IMR-90 (cell line): ENCODE measurements around the gene GLRB. TPM values are rescaled to one million over a fixed set of nuclear protein-coding genes. Genes with fewer than 3 reads are reported as not detected.
"Not testable (repeated sequence)": the region's sequence is repeated elsewhere in the genome, so short reads cannot be mapped to it uniquely, and the experiment has no call there.

Source experiments
- ATAC-seq: fragments of 200-7000 bp; cut with Tn5 transposase; 2 replicates; pipeline ENCODE4 v1.9.1; 2020; ENCODE audit warnings: low read depth, mild to moderate bottlenecking, moderate library complexity
- BruUV-seq: library from RNA; stranded (reverse); fragments of 400-500 nt; replicated peaks from 2 replicates; lab custom pipeline; 2021; lab: Mats Ljungman, UMichigan
- CTCF ChIA-PET: fragments of 300-600 bp; formaldehyde crosslinking; extraction: SDS; loops from one replicate; lab custom pipeline; 2021; ENCODE audit warnings: antibody characterized with exemption; lab: Yijun Ruan, JAX
- POLR2A ChIA-PET: fragments of 300-600 bp; sonication (Branson Sonifier 250); formaldehyde crosslinking; loops from one replicate; lab custom pipeline; 2022; ENCODE audit warnings: antibody characterized with exemption; ENCODE audit not compliant: unreplicated experiment; lab: Charles Lee
- DNase-seq: peaks from one replicate; pipeline ENCODE4 v3.0.0; 2013
- H2AFZ ChIP-seq: replicated peaks from 2 replicates; pipeline ENCODE3; 2013; ENCODE audit warnings: low read length, mild to moderate bottlenecking; ENCODE audit not compliant: poor library complexity
- H2AK5ac ChIP-seq: 2 replicates; pipeline ENCODE4 v1.6.1; 2013; ENCODE audit warnings: low read depth, low read length, inconsistent platforms
- H2AK9ac ChIP-seq: replicated peaks from 2 replicates; pipeline ENCODE3; 2013; ENCODE audit warnings: mild to moderate bottlenecking, low read depth, low read length, moderate library complexity; ENCODE audit not compliant: poor library complexity
- H2BK120ac ChIP-seq: 2 replicates; pipeline ENCODE4 v1.6.1; 2013; ENCODE audit warnings: low read depth, low read length, inconsistent platforms
- H2BK15ac ChIP-seq: 3 replicates; pipeline ENCODE4 v1.6.1; 2013; ENCODE audit warnings: low read depth, low read length, inconsistent platforms
- H2BK20ac ChIP-seq: 2 replicates; pipeline ENCODE4 v1.6.1; 2013; ENCODE audit warnings: low read depth, mild to moderate bottlenecking, inconsistent platforms, low read length, moderate library complexity
- H2BK5ac ChIP-seq: 2 replicates; pipeline ENCODE4 v1.6.1; 2013; ENCODE audit warnings: mild to moderate bottlenecking, low read depth, low read length, inconsistent platforms; ENCODE audit not compliant: poor library complexity, severe bottlenecking
- H3K14ac ChIP-seq: replicated peaks from 2 replicates; pipeline ENCODE4 v1.6.1; 2013; ENCODE audit warnings: low read depth, low read length, inconsistent platforms
- H3K18ac ChIP-seq: 2 replicates; pipeline ENCODE4 v1.6.1; 2013; ENCODE audit warnings: low read depth, low read length, control low read depth
- H3K23ac ChIP-seq: 2 replicates; pipeline ENCODE4 v1.6.1; 2013; ENCODE audit warnings: low read depth, low read length, inconsistent platforms
- H3K27ac ChIP-seq: 2 replicates; pipeline ENCODE4 v1.5.1; 2013; ENCODE audit warnings: mild to moderate bottlenecking, control low read depth, low read length; ENCODE audit not compliant: insufficient read depth
- H3K27me3 ChIP-seq: 2 replicates; pipeline ENCODE4 v1.6.1; 2013; ENCODE audit warnings: low read length; ENCODE audit not compliant: control insufficient read depth, insufficient read depth
- H3K36me3 ChIP-seq: 2 replicates; pipeline ENCODE4 v1.6.1; 2013; ENCODE audit warnings: low read length, mixed read lengths; ENCODE audit not compliant: control insufficient read depth, insufficient read depth
- H3K4ac ChIP-seq: 2 replicates; pipeline ENCODE4 v1.6.1; 2013; ENCODE audit warnings: low read depth, low read length, inconsistent platforms
- H3K4me1 ChIP-seq: 2 replicates; pipeline ENCODE4 v1.6.1; 2013; ENCODE audit warnings: low read length, mixed read lengths; ENCODE audit not compliant: control insufficient read depth, insufficient read depth
- H3K4me2 ChIP-seq: 2 replicates; pipeline ENCODE4 v1.6.1; 2013; ENCODE audit warnings: low read depth, mild to moderate bottlenecking, control low read depth, low read length, moderate library complexity
- H3K4me3 ChIP-seq: 2 replicates; pipeline ENCODE4 v1.5.1; 2013; ENCODE audit warnings: low read depth, mild to moderate bottlenecking, control low read depth, low read length, moderate library complexity; ENCODE audit not compliant: insufficient read depth
- H3K56ac ChIP-seq: 2 replicates; pipeline ENCODE4 v1.6.1; 2013; ENCODE audit warnings: low read length, inconsistent platforms; ENCODE audit not compliant: insufficient read depth; ENCODE audit errors: extremely low read depth
- H3K79me1 ChIP-seq, 2 experiments: 2 replicates each; pipeline ENCODE4 v1.6.1; 2013; ENCODE audit warnings: low read length in 2 of 2, inconsistent platforms in 1 of 2, low read depth in 1 of 2
- H3K9ac ChIP-seq: 2 replicates; pipeline ENCODE4 v1.6.1; 2013; ENCODE audit warnings: low read depth, low read length, control low read depth
- H3K9me1 ChIP-seq: 2 replicates; pipeline ENCODE4 v1.6.1; 2013; ENCODE audit warnings: low read length, inconsistent platforms; ENCODE audit not compliant: insufficient read depth
- H3K9me3 ChIP-seq: 2 replicates; pipeline ENCODE4 v1.6.1; 2013; ENCODE audit warnings: low read length; ENCODE audit not compliant: control insufficient read depth, insufficient read depth
- H4K20me1 ChIP-seq: 2 replicates; pipeline ENCODE4 v1.6.1; 2013; ENCODE audit warnings: low read length, inconsistent platforms; ENCODE audit not compliant: insufficient read depth
- H4K5ac ChIP-seq: 2 replicates; pipeline ENCODE4 v1.6.1; 2013; ENCODE audit warnings: mild to moderate bottlenecking, low read depth, low read length, control low read depth
- H4K8ac ChIP-seq, 2 experiments: 2 replicates each; pipeline ENCODE4 v1.6.1; 2013; ENCODE audit warnings: low read depth in 2 of 2, low read length in 2 of 2, control low read depth in 1 of 2, inconsistent platforms in 1 of 2
- H4K91ac ChIP-seq: 2 replicates; pipeline ENCODE4 v1.6.1; 2013; ENCODE audit warnings: low read depth, low read length, inconsistent platforms; ENCODE audit not compliant: insufficient read depth
- RAD21 ChIP-seq: IDR thresholded peaks from 2 replicates; pipeline ENCODE4 v1.6.1; 2012; ENCODE audit warnings: low read length, improper control_type of control experiment
- SMC3 ChIP-seq: fragments of 150-350 bp; IDR thresholded peaks from 2 replicates; pipeline ENCODE4 v1.6.1; 2016; ENCODE audit warnings: low read depth, mild to moderate bottlenecking, antibody characterized with exemption, low read length, moderate library complexity
- WGBS, 2 experiments: methylation state at CpG; one replicate each; pipeline versions ENCODE4 v1.1.5 to v1.1.7; 2013; ENCODE audit warnings: missing lambda C conversion rate in 2 of 2; ENCODE audit not compliant: insufficient read length in 1 of 2; ENCODE audit errors: extremely low coverage in 2 of 2; 5-methylcytosine and 5-hydroxymethylcytosine counted together
- dilution Hi-C: fragments of 300-500 bp; cut with HindIII; formaldehyde crosslinking; loops from one replicate; pipeline ENCODE4 v1.14.3; 2018; ENCODE audit warnings: low sequenced_read_pairs; ENCODE audit not compliant: unreplicated experiment
- in situ Hi-C: fragments of 300-500 bp; cut with MboI; formaldehyde crosslinking; loops from 3 replicates; pipeline ENCODE4 v1.14.3; 2019; ENCODE audit warnings: low sequenced_read_pairs, inconsistent platforms, mixed read lengths
- intact Hi-C: fragments of 100-400 bp; cut with micrococcal nuclease; formaldehyde crosslinking; loops from 2 replicates; pipeline ENCODE4 v1.10.0; 2022
- polyA plus RNA-seq, 3 experiments: library from polyadenylated mRNA; depleted of rRNA; stranded (reverse); fragments of >200 nt; gene quantifications; 2 replicates each; pipeline ENCODE4 v1.2.3, GENCODE V29; 2012; ENCODE audit warnings: low replicate concordance in 1 of 3
- total RNA-seq: library from RNA; depleted of rRNA; stranded (reverse); fragments of >200 nt; gene quantifications from 2 replicates; pipeline ENCODE4 v1.2.3, GENCODE V29; 2012
- TF ChIP-seq, protein P1 (sequence below): conservative IDR thresholded peaks from 2 replicates; pipeline ENCODE4 v1.5.1; 2012; ENCODE audit warnings: mild to moderate bottlenecking, low read depth, low read length, improper control_type of control experiment
- TF ChIP-seq, protein P2 (sequence below): fragments of 150-350 bp; IDR thresholded peaks from 2 replicates; pipeline ENCODE4 v1.6.1; 2016; ENCODE audit warnings: low read depth, mild to moderate bottlenecking, low read length, moderate library complexity, borderline replicate concordance

The GLRB gene
- total and polyA plus RNA-seq, 2 of the 4 experiments (the other 2 are of a cell fraction): 3.0 to 3.2 TPM

- peak; percentile 31 for DNase-seq
- Histone ChIP-seq H3K4ac (no peak overlapping the region), H3K27ac (no peak overlapping the region), H2BK120ac (no peak overlapping the region), H4K8ac (no peak overlapping the region), H3K9ac (no peak overlapping the region), H2AK5ac (no peak overlapping the region), H3K4me3 (no peak overlapping the region), H3K9me3 (no peaks in the 10 kb centered on the region), H3K4me2 (no peak overlapping the region), H4K5ac (no peak overlapping the region), H3K9me1 (no peaks in the 10 kb centered on the region), H2AK9ac (no peak overlapping the region), H2BK15ac (no peak overlapping the region), H3K79me1 (no peaks in the 10 kb centered on the region), H4K20me1 (no peaks in the 10 kb centered on the region), H3K56ac (no peak overlapping the region), H3K14ac (no peak overlapping the region), H2BK5ac (no peak overlapping the region), H4K91ac (no peak overlapping the region), H3K18ac (no peak overlapping the region), H3K27me3 (no peaks in the 10 kb centered on the region), H3K4me1 (no peaks in the 10 kb centered on the region), H3K36me3 (no peaks in the 10 kb centered on the region), H2AFZ (no peak overlapping the region), H3K23ac (no peak overlapping the region), H2BK20ac (no peak overlapping the region)
- no peak for ATAC-seq
- no CpG with 5 or more reads among the region's 3 CpGs for WGBS, 2 experiments
- in situ Hi-C loops (no loop called here), dilution Hi-C loops (no loop called here), intact Hi-C loops (loop anchor here (5.0 kb wide), 1 partner anchor 200 kb away; the partner anchor contains the start of gene PDGFC)
- ChIA-PET POLR2A (no interaction called here), CTCF (interaction anchor here (0.6 kb wide), 1 partner anchor 115 kb away, joined by 3 read pairs; no protein-coding TSS in a partner anchor)
- no TSS peak for BruUV-seq
- TF ChIP-seq, protein P1, sequence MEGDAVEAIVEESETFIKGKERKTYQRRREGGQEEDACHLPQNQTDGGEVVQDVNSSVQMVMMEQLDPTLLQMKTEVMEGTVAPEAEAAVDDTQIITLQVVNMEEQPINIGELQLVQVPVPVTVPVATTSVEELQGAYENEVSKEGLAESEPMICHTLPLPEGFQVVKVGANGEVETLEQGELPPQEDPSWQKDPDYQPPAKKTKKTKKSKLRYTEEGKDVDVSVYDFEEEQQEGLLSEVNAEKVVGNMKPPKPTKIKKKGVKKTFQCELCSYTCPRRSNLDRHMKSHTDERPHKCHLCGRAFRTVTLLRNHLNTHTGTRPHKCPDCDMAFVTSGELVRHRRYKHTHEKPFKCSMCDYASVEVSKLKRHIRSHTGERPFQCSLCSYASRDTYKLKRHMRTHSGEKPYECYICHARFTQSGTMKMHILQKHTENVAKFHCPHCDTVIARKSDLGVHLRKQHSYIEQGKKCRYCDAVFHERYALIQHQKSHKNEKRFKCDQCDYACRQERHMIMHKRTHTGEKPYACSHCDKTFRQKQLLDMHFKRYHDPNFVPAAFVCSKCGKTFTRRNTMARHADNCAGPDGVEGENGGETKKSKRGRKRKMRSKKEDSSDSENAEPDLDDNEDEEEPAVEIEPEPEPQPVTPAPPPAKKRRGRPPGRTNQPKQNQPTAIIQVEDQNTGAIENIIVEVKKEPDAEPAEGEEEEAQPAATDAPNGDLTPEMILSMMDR: peak; percentile 47
- TF ChIP-seq SMC3 (peak; percentile 31; the same call in 1 of the 2 replicates), RAD21 (peak; percentile 49)
- TF ChIP-seq, protein P2, sequence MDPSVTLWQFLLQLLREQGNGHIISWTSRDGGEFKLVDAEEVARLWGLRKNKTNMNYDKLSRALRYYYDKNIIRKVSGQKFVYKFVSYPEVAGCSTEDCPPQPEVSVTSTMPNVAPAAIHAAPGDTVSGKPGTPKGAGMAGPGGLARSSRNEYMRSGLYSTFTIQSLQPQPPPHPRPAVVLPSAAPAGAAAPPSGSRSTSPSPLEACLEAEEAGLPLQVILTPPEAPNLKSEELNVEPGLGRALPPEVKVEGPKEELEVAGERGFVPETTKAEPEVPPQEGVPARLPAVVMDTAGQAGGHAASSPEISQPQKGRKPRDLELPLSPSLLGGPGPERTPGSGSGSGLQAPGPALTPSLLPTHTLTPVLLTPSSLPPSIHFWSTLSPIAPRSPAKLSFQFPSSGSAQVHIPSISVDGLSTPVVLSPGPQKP: no peak
Measured at GRCh38 chr4:157172011-157172410, 96.1 kb downstream of the GLRB start.

DNA sequence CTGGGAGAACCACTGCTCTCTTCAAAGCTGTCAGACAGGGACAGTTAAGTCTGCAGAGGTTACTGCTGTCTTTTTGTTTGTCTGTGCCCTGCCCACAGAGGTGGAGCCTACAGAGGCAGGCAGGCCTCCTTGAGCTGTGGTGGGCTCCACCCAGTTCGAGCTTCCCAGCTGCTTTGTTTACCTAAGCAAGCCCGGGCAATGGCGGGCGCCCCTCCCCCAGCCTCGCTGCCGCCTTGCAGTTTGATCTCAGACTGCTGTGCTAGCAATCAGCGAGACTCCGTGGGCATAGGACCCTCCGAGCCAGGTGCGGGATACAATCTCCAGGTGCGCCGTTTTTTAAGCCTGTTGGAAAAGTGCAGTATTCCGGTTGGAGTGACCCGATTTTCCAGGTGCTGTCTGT is 104.3 kb downstream of the GLRB start:
- H3K9me1 ChIP-seq, dilution Hi-C loops, H3K27ac ChIP-seq, H3K23ac ChIP-seq, H3K9ac ChIP-seq, H3K14ac ChIP-seq, ATAC-seq, H2BK20ac ChIP-seq, H3K18ac ChIP-seq, H3K36me3 ChIP-seq, H3K9me3 ChIP-seq, H4K20me1 ChIP-seq, DNase-seq, H2BK5ac ChIP-seq, H3K4me2 ChIP-seq, H2AK9ac ChIP-seq, H3K27me3 ChIP-seq, H3K4me3 ChIP-seq, in situ Hi-C loops, H2BK120ac ChIP-seq, H2AK5ac ChIP-seq, H3K4ac ChIP-seq, H4K91ac ChIP-seq, H3K79me1 ChIP-seq, CTCF ChIA-PET, BruUV-seq, H4K5ac ChIP-seq, H3K4me1 ChIP-seq, POLR2A ChIA-PET, intact Hi-C loops, H2BK15ac ChIP-seq, H2AFZ ChIP-seq, H4K8ac ChIP-seq, H3K56ac ChIP-seq: not testable (repeated sequence)
- WGBS, 2 experiments: no CpG with 5 or more reads among the region's 14 CpGs
